GM23338 (cell line): Measurements from ENCODE around the gene PPFIBP2.

Experiments
- CREB1 ChIP-seq: fragments of 250-450 bp; sonication (Bioruptor Pico); IDR thresholded peaks from 2 replicates; pipeline ENCODE4 v1.5.0; 2020; ENCODE audit warnings: low read depth, mild to moderate bottlenecking, moderate library complexity
- EZH2phosphoT487 ChIP-seq: fragments of 200-600 bp; sonication (generic); IDR thresholded peaks from one replicate; pipeline ENCODE4 v1.8.1; 2018; ENCODE audit warnings: antibody characterized with exemption; ENCODE audit not compliant: unreplicated experiment
- POLR2AphosphoS5 ChIP-seq: IDR thresholded peaks from 2 replicates; pipeline ENCODE4 v1.6.1; 2016; ENCODE audit warnings: antibody characterized with exemption, low read depth
- TF ChIP-seq, protein P1 (sequence below), 2 experiments: fragments of 200-600 bp in 1 of 2; sonication (generic) in 1 of 2; conservative IDR thresholded peaks; 2 replicates each; pipeline versions ENCODE4 v1.5.1 to v1.6.1; 2016 to 2017; ENCODE audit warnings: antibody characterized with exemption in 2 of 2, low read depth in 2 of 2, mild to moderate bottlenecking in 2 of 2, moderate library complexity in 1 of 2
- TF ChIP-seq, protein P2 (sequence below): IDR thresholded peaks from one replicate; pipeline ENCODE4 v1.6.1; 2018; ENCODE audit warnings: antibody characterized with exemption; ENCODE audit not compliant: unreplicated experiment

DNA sequence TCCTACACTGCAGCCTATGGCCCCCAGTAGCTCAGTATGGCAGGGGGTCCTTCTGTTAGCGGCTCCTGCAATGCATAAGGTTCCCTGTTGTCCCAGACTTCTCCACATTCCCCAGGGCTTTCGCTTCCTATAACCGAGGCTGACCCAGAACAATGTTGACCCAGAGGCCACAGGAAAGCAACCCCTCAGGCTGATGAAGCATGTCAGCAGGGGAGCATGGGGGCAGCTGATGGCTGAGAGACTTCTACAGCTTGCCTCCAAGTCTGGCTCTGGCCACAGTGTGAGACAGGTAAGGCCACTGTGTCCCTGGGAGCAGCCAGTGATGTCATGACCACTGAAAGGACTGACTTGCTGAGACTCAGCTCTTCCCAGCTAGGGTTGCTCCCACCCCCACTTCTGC, 12.5 kb upstream of the PPFIBP2 start:
- TF ChIP-seq POLR2AphosphoS5 (no peak), CREB1 (CRISPR knock-in tag) (no peak), EZH2phosphoT487 (no peak)
- TF ChIP-seq, protein P1, sequence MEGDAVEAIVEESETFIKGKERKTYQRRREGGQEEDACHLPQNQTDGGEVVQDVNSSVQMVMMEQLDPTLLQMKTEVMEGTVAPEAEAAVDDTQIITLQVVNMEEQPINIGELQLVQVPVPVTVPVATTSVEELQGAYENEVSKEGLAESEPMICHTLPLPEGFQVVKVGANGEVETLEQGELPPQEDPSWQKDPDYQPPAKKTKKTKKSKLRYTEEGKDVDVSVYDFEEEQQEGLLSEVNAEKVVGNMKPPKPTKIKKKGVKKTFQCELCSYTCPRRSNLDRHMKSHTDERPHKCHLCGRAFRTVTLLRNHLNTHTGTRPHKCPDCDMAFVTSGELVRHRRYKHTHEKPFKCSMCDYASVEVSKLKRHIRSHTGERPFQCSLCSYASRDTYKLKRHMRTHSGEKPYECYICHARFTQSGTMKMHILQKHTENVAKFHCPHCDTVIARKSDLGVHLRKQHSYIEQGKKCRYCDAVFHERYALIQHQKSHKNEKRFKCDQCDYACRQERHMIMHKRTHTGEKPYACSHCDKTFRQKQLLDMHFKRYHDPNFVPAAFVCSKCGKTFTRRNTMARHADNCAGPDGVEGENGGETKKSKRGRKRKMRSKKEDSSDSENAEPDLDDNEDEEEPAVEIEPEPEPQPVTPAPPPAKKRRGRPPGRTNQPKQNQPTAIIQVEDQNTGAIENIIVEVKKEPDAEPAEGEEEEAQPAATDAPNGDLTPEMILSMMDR (conservative IDR thresholded peaks at IDR 0.05; ENCODE audit: low read depth in 2 of 2): no peak
- TF ChIP-seq, protein P2, sequence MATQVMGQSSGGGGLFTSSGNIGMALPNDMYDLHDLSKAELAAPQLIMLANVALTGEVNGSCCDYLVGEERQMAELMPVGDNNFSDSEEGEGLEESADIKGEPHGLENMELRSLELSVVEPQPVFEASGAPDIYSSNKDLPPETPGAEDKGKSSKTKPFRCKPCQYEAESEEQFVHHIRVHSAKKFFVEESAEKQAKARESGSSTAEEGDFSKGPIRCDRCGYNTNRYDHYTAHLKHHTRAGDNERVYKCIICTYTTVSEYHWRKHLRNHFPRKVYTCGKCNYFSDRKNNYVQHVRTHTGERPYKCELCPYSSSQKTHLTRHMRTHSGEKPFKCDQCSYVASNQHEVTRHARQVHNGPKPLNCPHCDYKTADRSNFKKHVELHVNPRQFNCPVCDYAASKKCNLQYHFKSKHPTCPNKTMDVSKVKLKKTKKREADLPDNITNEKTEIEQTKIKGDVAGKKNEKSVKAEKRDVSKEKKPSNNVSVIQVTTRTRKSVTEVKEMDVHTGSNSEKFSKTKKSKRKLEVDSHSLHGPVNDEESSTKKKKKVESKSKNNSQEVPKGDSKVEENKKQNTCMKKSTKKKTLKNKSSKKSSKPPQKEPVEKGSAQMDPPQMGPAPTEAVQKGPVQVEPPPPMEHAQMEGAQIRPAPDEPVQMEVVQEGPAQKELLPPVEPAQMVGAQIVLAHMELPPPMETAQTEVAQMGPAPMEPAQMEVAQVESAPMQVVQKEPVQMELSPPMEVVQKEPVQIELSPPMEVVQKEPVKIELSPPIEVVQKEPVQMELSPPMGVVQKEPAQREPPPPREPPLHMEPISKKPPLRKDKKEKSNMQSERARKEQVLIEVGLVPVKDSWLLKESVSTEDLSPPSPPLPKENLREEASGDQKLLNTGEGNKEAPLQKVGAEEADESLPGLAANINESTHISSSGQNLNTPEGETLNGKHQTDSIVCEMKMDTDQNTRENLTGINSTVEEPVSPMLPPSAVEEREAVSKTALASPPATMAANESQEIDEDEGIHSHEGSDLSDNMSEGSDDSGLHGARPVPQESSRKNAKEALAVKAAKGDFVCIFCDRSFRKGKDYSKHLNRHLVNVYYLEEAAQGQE: no peak
